Dedifferentiated amniotic fluid mesenchymal stem cell (primary cell): ENCODE measurements around the gene GJC1.
A peak's percentile ranks its signal among the peaks of the same experiment; 100 is the strongest.
"Not testable (repeated sequence)": the region's sequence is repeated elsewhere in the genome, so short reads cannot be mapped to it uniquely, and the experiment has no call there.

ENCODE experiments used
- DNase-seq: peaks from one replicate; pipeline ENCODE4 v3.0.0-alpha.2; 2016; ENCODE audit errors: extremely low spot score

Gene GJC1

DNA sequence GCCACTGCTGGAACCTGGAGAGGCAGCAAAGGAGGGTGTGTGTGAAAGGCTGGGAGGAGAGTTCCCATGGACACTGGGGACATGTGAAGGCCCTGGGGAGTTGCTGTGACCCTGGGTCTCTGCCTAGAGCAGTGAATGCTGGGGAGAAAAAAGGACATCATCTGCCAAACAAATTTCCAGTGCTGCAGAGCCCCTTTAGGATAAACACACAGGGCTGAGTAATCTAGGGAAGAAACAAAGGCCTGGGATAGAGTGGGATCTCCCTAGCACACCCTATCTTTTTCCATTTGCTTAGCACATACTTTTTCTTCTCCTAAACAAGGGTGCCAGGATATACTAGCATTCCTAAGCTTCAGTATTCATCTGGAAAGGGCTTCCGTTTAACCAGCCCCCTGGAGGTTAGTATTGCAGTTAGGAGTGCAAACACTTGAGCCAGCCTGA, 14.3 kb upstream of the GJC1 start:
- no peak for DNase-seq

DNA sequence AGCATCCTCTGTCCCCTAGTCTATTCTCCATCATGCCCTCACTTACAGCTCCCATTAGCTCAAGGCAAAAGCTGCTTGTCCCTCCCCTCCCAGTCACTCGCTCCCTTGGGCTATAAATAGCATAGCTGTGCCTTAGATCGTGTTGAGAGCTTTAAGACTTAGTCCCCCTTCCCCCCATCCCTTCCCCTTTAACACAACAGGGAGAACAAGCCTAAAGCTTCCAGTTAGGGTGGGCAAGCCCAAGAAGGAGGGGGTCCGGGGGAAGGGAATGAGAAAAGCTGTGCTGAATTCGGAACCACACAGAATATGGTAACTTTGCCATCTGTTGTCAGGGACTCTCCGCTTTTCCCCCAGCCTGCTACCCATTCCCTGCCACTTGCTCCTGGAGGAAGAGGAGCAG, 12.7 kb upstream of the GJC1 start:
- no peak for DNase-seq

DNA sequence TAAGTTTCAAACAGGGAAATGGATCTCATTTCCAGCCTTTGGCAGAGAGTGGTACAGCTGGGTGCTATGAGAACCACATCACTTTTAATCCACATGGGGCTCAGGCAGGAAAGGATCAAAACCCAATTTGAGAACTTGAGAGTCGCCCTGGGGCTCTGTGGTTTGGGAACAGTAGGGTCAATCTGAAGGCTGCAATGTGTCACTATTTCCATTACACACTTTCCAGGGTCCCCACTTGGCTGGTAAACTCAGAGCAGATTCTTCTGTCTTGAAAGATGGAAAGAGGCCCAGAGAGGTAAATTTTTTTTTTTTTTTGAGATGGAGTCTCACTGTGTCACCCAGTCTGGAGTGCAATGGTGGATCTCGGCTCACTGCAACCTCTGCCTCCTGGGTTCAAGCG, 10.8 kb upstream of the GJC1 start:
- DNase-seq: no peak

DNA sequence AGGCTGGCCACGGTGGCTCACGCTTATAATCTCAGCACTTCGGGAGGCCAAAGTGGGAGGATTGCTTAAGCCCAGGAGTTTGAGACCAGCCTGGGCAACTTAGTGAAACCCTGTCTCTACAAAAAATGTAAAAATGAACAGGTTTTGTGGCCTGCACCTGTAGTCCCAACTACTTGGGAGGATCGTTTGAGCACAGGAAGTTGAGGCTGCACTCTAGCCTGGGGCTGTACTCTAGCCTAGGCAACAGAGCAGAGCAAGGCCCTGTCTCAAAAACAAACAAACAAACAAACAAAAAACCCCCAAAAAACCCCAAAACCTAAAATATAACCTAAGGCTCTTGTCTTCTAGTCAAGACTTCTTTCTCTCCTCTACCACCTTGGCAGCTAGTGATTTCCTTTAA, 10.2 kb upstream of the GJC1 start:
- DNase-seq: no peak

DNA sequence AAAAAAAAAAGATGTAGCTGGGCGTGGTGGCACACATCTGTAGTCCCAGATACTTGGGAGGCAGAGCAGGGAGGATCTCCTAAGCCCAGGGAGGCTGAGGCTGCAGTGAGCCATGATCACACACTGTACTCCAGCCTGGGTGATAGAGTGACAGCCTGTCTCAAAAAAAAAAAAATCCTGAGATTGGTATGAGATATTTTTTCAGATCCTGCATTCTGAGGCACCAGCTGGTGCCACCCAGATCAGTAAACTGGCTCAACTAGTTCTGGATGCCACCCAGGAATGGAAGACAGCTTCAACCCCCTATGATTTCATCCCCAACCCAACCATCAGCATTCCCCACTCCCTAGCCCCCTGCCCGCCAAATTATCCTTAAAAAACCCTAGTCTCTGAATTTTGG, 7.1 kb upstream of the GJC1 start:
- no peak for DNase-seq

DNA sequence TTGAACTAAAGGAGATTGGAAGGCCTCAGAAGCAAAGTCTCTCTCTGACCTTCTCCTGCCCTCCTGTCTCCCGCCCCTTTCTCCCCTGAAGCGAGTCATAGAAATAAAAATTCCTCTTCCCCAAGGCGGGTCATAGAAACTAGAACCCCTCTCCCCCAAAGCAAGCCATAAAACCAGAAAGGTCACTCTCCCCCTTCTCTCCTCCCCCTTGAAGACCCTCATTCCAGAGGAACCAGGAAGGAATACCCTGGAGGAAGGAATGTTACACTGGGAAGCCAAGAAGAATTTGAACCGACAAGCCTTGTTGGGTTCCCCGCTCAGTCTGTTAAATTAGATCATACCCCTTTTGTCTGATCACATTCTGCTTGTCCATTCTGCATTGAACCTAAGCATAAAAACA, 2.7 kb upstream of the GJC1 start:
- no peak for DNase-seq

DNA sequence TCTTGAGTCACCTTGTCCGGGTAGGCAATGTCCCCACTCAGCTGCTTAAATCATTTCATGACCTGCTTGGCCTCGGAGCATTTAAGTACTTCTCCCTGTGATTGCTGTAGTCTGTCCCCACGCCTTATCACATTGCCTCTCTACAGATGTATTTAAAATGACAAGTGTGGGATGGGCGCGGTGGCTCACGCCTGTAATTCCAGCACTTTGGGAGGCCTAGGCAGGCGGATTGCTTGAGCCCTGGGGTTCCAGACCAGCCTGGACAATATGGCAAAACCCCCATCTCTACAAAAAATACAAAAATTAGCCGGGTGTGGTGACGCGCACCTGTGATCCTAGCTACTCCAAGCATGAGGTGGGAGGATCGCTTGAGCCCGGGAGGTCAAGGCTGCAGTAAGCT, 1.3 kb upstream of the GJC1 start:
- no peak for DNase-seq

DNA sequence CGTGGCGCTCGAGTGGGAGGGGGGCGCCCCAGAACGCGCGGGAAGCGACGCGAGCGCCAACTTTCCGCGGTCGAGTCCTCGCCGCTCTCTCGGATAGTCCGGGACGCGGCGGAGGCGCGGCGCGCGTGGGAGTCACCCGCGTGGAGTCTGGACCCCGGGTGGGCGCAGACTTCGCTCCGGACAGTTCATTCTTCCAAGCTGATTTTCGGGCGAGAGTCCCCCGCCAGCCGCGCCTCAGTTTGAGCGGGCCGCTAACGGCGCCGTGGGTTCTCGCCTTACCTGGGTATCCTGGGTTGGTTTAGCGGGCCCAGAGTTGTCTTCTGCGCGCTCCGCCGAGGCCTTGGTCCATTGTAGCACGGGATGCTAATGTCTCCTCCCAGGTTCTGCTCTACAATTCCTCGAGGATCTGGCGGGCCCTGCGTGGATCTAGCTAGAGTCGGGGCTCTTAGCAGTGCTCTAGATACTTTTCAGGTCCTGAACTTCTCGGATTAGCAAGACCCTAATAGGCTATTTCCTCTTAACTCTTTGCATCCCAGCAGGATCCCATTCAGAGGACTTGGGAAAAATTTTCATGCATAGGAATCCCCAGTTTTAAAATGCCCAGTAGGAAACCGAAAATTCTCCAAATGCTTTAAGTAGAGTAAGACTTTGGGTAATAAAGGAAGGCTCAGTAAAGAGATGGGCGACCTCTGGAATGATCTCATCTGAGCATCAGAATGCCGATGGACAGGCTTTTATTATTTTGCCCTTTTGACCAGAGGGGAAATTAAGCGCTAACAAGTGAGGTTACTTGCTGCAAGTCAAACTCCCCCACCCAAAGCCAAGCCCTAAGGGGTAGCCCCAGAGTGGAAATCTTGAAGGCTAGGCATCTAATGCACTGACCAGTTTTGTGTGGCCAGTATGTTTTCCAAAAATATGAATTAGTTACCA, 537 bp upstream of the GJC1 start:
- peak; percentile 16 for DNase-seq

DNA sequence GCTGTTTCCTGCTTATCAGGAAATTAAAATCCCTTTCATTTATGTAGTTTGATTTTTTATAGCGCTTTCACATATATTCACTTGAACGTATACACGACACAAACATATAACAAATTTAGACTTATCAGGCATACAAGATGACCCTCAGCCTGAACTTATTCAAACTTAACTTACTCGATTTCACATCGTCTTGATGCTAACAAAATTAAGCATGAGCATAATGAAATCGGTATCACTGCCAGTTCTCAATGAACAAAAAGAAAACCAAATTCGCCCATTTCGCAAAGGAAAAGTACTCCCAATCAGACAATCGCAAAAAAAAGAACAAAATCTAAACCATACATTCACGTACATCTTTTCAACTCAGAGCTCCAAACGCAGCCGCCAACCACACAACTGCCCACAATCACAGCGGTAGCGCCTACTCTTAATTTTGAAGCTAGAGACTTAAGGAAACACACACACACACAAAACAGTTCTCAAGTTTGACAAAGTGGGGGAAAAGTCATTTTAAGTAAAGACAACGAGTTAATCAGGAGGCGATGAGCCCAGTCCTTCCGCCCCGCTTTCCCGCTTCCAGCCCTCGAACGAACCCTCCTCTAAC, 1.1 kb downstream of the GJC1 start:
- peak; percentile 22 for DNase-seq

DNA sequence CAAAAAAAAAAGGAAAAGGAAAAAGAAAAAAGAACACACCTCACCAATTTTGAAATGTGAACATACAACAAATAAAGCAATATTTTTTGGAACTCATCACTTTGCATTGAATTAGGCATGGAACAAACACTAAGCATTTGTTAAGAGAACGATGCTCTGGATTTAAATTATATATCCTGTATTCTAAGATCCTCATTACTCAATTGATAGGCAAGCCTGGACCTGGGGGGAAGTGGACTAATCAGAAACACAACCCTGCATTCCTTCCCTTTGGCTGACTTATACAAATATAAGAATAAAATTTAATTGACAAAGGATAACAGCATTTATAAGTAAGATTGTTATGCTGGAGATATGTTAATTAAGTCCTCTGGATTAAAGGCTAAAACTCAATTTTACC, 2.2 kb downstream of the GJC1 start:
- DNase-seq: no peak

DNA sequence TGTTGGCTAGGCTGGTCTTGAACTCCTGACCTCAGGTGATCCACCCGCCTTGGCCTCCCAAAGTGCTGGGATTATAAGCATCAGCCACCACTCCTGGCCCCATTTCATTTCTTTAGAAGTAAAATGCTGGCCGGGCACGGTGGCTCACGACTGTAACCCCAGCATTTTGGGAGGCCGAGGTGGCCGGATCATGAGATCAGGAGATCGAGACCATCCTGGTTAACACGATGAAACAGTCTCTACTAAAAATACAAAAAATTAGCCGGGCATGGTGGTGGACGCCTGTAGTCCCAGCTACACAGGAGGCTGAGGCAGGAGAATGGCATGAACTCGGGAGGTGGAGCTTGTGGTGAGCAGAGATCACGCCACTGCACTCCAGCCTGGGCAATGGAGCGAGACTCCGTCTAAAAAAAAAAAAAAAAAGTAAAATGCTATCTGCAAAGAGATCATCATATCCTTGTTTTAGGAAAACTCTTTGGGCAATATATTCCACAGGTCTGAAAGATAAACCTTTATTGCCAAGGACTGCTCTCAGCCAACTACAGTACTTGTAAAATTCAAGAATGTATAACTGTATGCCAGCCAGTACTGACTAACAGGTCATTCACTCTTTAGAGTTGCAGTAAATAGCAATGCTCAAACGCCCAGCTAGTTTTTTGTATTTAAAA, 3.8 kb downstream of the GJC1 start:
- DNase-seq: no peak

DNA sequence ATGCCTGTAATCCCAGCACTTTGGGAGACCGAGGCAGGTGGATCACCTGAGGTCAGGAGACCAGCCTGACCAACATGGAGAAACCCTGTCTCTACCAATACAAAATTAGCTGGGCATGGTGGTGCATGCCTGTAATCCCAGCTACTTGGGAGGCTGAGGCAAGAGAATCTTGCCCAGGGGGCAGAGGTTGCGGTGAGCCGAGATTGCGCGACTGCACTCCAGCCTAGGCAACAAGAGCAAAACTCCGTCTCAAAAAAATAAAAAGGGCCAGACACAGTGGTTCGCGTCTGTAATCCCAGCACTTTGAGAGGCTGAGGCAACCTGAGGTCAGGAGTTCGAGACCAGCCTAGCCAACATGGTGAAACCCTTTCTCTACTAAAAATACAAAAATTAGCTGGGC, 4.9 kb downstream of the GJC1 start:
- not testable (repeated sequence) for DNase-seq

DNA sequence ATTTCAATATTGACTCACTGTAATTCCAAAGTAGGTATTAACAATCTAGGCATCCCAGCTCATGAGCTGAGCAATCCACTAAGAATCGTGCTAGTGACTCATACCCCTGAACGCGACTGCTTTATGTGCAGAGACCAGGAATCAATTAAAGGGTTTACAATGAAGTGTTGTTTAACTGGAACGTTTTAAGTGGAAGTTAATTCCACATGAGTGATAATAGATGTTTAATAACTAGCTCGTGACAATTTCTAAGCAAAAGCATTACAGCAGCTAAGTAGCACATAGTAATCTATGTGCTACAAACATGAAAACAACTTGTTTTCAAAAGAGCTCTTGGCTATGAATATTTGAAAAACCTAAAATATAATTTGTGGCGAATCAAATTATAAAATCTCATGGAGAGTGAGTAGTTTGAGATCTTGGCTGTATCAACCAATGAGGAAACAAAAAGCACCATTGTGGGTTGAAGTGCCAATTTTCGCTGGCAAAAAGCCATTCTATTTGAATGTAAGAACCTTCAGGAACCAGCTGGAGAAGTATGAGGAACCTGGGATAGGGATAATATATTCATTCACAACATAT, 9.4 kb downstream of the GJC1 start:
- peak; percentile 84 for DNase-seq

DNA sequence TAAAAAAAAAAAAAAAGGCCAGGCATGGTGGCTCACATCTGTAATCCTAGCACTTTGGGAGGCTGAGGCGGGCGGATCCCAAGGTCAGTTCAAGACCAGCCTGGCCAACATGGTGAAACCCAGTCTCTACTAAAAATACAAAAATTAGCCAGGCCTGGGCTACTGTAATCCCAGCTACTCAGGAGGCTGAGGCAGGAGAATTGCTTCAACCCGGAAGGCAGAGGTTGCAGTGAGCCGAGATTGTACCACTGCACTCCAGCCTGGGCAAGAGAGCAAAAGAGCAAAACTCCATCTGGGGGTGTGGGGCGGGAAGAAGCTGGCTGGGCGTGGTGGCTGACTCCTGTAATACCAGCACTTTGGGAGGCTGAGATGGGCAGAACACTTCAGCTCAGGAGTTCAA, 11.6 kb downstream of the GJC1 start:
- not testable (repeated sequence) for DNase-seq

DNA sequence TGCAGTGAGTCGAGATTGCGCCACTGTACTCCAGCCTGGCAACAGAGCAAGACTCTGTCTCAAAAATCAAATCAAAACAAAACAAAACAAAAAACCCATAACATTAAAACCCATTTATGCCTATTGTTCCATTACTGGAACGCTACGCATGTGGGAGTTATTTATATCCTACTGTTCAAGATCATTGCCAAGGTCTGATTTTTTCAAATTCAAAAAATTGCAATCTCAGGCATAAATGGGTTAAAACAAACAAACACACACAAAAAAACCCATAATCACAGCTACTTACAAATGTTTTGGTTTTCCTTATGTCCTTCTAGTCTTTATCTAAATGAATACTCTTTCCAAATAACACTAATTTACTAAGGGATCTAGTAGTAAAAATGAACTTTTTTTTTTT, 17.8 kb downstream of the GJC1 start:
- no peak for DNase-seq

DNA sequence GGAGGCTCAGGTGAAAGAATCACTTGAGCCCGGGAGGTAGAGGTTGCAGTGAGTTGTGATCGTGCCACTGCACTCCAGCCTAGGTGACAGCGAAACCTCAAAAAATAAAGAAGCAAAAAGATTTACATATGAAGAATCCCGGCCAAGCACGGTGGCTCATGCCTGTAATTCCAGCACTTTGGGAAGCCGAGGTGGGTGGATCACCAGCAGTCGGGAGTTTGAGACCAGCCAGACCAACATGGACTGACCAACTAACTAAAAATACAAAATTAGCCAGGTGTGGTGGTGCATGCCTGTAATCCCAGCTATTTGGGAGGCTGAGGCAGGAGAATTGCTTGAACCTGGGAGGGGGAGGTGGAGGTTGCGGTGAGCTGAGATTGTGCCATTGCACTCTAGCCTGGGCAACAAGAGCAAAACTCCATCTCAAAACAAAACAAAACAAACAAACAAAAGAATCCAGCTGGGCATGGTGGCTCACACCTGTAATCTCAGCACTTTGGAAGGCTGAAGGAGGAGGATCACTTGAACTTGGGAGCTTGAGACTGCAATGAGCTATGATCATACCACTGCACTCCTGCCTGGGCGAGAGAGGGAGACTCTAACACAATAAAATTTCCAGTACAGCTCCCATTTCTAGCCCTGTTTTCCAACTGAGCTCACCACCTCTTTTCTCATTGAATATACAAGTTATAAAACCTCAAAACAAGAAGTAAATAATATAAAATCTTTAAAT, 21.3 kb downstream of the GJC1 start:
- DNase-seq: not testable (repeated sequence)

DNA sequence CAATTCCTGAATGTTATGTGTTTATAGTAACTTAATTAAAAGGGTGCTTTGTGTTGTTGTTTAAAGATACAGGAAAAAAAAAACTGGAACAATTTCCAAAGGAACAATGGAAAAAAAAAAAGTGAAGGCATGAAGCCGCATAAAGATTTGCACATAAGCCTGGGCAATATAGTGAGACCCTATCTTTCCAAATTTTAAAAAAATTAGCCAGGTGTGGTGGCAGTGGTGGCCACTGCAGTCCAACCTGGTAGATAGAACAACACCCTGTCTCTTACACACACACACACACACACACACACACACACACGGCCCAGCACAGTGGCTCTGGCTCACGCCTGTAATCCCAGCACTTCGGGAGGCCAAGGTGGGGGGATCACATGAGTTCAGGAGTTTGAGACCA, 21.9 kb downstream of the GJC1 start:
- no peak for DNase-seq

DNA sequence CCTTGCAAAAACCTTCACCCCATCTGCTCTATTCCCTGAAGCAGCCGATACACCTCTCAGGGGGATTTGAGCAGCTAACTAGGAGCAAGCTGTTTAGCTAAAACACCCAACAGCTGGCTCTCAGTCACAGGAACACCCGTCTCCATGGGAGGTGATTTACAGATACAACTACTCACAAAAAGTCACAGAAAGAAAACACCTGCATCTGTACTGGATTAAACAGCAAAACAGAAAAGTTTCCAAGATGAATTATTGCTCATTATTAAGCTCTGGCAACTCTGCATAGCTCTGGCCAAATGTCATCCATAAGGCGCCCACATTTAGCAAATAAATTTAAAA, 22.3 kb downstream of the GJC1 start:
- no peak for DNase-seq

DNA sequence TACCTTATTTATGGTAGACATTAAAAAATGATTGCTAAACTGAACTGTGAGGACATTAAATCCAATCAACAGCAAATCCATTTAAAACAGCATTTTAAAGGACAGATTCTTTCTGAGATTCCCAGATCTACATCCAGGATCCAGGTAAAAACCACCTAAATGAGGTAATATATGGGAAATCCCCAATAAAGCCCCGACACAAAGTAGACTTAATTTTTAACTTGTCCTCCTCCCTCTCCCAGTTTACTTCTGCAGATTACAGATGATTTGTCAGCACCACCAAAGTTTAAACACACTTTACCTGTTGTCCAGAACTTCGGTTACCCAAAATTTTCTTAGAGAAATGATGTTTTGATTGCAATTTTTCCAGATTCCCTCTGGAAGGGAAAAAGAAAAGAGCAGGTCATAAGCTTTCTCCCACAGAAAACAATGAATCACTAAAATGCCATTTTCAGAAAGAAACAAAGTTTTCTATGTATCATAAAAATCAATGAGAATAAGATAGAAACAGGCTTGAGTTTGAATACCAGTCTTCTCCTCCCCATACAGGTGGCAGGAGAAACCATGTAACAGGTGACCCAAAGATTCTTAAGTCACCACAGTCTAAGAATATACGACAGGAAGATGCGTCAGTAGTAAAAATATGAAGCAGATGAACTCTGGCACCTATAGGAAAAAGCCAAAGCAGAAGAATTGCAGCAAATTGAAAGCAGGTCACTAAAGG, 22.8 kb downstream of the GJC1 start:
- DNase-seq: no peak

DNA sequence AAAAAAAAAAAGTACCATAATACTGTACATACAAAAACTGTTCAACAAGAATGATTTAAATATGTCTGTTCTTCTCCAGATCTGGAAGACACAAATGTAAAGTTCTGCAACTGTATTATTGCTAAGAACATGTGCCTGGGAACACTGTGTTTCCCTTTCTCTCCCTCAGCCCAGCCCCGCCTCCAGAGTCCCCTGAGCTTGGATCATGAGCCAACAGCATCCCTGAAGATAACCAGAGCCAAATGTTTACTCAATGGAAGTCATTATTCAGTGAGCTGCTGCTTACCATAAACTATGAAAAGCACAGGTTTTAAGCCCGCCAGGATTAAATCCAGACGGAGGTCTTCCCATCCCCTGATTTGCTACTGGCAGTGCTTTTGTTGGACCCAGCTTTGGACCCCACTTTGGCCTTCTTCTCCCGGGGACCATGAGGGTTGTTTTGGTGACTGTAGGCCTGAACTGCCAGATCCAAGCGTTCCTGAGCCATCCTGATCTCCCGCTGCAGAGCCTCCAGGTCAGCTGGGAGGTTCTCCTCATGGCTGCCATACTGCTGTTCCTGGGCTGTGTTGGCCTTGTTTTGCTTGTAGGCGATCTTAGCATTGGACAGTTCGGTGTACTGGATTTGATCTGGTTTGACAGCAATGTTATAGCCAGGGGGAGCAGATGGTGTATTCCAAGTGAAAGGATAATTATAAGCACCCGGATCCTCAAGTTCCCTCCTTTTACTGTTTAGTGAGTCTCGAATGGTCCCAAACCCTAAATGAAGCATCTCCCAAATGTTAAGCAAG, 25.6 kb downstream of the GJC1 start:
- DNase-seq: no peak
